Stimulated activated CD4-positive, alpha-beta T cell treated with anti-CD3 and anti-CD28 coated beads, Interleukin-4, amount 100 ng/mL, for 1 hour (primary cell): Measurements from ENCODE around the gene TXNDC11.

Experiments
- DNase-seq: peaks from one replicate; pipeline ENCODE4 v3.0.0-alpha.2; 2020

Gene TXNDC11

DNA sequence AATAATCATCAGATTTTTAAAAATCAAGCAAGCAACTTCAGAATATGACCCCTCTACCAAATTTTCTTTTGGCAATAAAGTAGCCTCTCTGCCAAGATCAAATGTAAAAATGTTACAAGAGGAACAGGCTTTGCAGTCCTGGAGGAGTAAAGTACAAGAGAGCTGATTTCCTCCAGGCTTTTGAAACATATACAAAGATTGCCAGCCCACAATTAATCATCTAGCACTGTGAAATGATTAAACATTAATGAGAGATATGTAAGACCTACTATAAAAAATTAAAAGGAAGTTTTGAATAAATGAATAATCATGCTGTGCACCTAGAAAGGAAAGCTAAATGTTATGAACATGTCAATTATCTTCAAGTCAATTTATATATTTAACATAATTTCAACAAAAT is 26.3 kb downstream of the TXNDC11 start:
- no peak for DNase-seq

DNA sequence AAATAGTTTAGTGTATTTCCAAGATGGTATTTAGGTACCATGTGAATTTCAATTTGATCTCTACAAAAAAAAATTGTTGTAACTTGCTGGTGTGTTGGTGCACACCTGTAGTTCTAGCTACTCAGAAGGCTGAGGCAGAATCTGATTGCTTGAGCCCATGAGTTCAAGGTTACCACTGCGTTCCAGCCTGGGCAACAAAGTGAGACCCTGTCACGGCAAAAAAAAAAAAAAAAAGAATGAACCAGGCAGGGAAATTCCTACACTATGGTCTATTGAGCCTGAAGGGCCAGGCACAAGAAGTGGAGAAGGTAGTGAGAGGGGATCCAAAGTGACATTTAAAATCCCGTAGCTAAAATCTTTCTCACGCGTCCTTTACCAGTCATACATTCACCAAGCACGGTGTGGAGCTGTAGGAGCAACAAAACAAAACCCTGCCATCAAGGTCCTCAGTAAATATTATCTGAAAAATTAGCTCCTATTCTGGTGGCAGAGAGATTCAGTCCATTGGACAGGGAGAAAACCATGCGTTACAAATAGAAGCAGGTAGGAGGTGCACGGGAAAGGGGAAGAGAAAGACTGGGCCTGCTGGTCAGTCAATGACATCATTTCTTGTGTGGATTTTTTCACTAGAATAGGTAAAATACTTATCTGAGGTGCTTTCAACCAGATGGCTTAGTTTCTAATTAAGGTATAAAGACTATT is 27.3 kb downstream of the TXNDC11 start:
- no peak for DNase-seq

DNA sequence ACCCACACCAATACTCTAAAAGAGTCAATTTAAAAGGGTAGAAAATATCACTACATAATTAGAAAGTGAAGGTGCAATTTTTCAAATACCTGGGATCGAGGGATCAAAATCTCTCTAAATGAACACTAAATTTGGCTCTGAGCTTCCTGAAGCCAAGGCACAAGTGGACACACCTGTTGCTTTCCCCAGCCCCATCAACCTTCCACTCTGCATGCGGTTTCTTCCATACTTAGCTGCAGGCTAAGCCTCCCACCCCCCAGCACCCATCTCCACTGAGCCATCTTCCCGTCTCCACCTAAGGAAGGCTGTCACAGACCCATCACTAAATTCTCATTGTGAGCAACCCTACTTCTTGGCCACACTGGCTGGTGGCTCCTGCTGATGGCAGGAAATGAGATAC is 30.5 kb downstream of the TXNDC11 start:
- no peak for DNase-seq

DNA sequence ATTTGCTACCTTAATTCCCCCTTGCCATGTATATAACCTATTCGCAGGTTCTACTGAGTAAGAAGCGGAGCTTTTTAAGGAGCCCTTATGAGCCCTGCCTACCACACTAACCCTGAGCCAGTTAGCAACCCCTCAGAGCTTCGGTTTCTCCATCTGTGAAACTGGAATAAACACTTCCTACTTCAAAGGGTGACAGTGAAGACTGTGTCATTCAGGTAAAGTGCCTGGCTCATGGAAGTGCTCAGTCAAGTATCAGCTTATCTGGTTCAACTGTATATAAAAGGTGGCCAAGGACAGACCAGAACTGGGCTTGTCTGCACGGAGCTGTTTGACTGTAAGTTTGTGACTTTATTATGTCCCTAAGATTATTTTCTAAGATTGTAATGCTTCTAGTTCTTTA is 31.0 kb downstream of the TXNDC11 start:
- DNase-seq, result no peak

- DNase-seq, result no peak
Measured at GRCh38 chr16:11708421-11708820, 34.2 kb downstream of the TXNDC11 start.

- no peak for DNase-seq
Measured at GRCh38 chr16:11707679-11708197, 34.9 kb downstream of the TXNDC11 start.

DNA sequence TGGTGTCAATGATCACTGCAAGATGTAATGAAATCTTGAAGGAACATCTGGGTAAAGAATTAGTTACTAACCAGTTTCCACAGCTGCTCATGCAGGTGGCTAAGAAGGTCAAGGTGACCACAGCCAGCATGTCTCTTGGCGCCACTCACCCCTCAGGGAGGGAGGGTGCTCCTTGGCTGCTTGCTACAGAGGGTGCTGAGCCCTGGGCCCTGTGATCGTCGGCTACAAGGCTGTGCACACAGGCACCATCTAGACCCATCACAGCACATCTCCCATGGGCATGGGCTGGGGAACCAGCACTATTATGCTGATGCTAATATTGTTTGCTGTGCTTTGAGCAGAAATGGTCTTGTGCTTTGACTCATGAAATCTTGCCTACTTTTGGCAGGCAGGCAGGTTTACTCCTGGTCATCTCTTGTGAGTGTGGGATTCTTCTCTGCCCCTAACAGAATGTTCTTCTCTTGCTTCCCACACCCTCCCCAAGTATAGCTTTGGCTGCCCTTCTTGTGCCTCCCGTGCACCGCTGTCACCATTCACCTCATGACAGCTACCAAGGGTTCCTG is 36.4 kb downstream of the TXNDC11 start:
- DNase-seq, result no peak

DNA sequence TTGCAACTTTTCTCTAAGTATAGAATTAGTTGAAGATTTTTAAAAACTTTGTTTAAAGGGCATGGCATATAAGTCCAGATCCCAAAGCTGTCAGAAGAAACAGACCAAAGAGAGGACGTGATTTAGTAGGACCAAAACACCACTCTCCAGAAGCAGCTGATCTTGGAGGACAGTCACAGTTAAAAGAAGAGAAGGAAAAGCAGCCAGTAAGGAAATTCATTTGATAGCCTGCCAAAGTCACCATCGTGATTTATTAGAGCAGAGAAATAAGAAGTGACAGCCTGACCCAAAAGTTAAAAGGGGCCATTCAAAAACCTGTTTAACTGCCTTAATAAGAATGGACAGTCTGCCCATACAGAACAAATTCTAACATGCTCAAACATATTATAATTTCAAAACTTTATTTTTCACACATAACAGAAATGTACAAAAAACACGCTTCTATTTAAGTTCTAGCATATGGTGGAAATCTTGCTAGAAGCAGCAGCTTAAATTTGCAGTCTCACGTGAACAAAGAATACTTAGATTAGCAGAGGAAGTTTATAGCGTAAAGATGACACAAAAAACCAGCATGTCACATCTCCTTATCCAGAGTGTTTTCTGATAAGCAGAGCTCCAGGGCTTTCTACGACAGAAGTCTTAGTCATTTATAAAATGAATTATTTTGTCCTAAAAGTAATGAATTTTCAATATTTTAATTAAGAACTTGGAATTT is 37.2 kb downstream of the TXNDC11 start:
- DNase-seq, result no peak

DNA sequence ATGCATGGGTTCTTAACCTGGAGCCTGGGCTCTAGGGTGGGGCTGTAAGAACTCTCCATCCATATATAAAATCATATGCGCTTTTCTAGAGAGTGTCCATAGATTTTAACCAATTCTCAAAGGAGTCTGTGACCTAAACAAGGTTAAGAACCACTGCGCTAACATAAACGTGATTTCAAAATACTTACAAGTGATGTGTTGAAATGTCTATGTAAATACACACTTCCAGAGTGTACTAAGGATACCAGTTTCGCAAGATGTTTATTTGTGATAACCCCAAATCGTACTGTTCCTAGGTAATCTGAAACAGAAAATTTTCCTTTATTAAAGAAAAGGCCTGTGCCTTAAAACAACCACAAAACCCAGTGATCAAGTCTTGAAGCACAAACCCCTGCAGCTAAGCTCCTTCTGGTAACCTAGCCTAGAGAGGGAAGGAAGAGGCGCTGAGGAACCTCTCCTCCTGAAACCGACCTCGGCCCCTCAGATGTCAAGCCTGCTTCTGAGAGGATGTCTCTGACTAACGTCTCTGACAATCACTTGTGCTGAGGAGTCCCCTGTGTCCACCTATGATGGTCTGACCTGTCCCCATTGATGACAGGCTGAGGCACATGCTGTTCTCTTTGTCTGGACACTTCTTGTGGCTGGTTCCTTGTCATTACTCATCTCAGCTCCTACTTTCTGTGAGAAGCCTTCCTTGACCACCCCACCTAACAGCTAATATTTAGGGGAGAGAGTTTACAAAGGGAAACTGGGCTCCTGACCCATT is 42.2 kb downstream of the TXNDC11 start:
- no peak for DNase-seq

DNA sequence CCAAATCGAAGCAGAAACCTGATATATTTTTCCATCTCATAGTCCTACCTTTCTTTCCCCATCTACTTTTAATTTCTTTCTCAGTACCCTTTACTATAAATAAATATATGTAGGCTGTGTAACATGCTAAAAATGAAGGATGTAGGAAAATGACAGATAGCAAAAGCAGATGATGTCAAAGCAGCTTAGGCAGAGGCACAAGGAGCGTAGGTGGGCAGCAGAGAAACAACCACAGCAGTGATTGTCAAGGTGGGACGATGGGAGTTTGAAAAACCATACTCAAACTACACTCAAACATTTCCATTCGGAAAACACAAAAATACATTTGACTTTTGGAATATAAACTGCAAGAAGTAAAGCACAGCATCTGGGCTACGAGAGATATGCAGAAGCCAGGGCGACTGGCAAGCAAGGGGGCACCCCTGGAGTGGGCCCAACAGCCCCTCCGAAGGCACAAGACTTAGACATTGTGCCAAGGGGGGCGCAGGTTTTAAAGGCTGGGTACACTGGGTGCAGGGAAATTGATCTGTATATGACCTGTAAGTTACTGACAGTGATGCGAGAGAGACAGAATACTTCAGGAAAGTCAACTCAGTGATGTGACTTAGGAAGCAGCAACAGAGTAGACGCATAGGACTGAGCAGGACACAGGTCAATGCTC is 43.3 kb downstream of the TXNDC11 start:
- DNase-seq, result no peak

DNA sequence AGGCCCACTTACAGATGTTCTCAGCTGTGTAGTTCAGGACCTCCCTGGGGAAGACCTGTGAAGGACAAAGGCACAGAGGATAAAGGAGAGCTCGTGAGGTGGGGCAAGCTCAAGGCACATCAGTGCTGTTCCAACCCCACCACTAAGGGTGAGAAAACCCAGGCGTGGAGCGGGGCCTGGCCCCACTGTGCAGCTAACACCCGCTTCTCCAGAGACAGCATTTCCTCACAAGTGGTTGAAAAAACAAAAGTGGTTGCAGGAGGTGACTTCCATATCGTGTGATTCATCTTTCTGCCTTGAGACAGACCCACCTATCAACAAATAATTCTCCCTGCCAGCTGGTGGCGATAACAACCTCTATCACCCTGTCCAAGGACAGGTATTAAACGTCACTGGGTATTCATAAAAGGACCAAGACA is 44.4 kb downstream of the TXNDC11 start:
- no peak for DNase-seq

DNA sequence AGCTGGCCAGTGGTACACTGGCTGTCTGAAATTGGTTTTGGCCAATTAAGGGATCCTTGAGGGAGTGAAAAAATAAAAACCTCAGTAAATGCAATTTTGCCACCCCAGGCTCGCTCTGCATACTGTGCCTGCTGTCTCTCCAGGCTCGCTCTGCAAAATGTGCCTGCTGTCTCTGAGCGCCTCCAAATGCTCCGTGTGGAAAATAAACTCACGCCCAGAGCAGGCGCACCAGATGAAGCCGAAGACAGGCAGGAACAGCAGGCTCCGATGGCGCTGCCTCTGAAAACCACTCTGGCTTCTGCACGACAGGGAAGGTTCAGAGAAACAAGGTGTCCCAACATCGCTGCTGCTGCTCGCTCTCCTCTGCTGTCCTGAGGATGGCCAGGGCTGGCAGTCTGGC is 45.3 kb downstream of the TXNDC11 start:
- DNase-seq, result no peak

GRCh38 chr16:11696266-11697012 is 46.2 kb downstream of the TXNDC11 start:
- no peak for DNase-seq

GRCh38 chr16:11692651-11693050 is 50.0 kb downstream of the TXNDC11 start:
- DNase-seq, result no peak

DNA sequence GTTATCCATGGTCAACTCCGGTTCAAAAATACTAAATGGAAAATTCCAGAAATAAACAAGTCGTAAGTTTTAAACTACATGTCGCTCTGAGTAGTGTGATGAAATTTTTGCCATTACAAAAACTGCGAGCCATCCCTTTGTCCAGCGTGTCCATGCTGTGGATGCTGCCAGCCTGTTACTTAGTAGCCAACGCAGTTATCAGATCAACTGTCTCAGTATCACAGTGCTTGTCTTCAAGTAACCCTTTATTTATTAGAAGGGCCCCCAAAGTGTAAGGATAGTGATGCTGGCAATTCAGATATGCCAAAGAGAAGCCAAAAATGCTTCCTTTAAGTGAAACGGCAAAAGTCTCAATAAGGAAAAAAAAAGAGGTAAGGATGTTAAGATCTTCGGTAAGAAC is 50.5 kb downstream of the TXNDC11 start:
- DNase-seq, result no peak

- DNase-seq, result no peak
Measured at GRCh38 chr16:11691771-11692170, 50.9 kb downstream of the TXNDC11 start.

- no peak for DNase-seq
Measured at GRCh38 chr16:11691235-11691634, 51.4 kb downstream of the TXNDC11 start.

GRCh38 chr16:11689031-11689840 is 53.4 kb downstream of the TXNDC11 start:
- DNase-seq, result no peak

DNA sequence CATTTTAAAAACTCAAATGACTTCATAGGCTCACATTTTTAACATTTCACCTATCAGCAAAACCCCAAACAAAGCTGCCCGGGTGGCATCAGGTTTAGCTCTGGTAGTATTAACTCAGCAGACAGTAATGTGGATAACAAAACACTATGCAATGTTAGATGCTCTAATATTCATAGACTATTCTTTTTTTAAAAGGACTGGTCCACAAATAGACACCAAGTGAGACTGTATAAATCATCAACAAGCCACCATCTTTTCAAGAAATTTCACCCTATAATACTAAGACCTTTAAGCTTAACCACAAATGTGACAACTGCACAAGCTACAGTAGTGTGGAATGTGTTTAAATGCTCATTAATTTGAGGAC is 54.2 kb downstream of the TXNDC11 start:
- DNase-seq, result no peak

GRCh38 chr16:11687601-11688519 is 54.8 kb downstream of the TXNDC11 start:
- DNase-seq, result no peak
